PC-3 (cell line): ENCODE measurements around the gene XPR1. TPM values are rescaled to one million over a fixed set of nuclear protein-coding genes. Genes with fewer than 3 reads are reported as not detected.

Experiments used
- ATAC-seq: fragments of 200-7000 bp; cut with Tn5 transposase; 2 replicates; pipeline ENCODE4 v1.9.1; 2020; ENCODE audit warnings: mild to moderate bottlenecking, moderate library complexity
- BruUV-seq: library from RNA; stranded (reverse); fragments of 400-500 nt; replicated peaks from 2 replicates; lab custom pipeline; 2021; lab: Mats Ljungman, UMichigan
- CTCF ChIA-PET: fragments of 300-600 bp; sonication (Branson Sonifier 250); formaldehyde crosslinking; loops from one replicate; lab custom pipeline; 2022; ENCODE audit warnings: antibody characterized with exemption; lab: Charles Lee
- POLR2A ChIA-PET: fragments of 300-600 bp; sonication (Branson Sonifier 250); formaldehyde crosslinking; loops from one replicate; lab custom pipeline; 2022; ENCODE audit warnings: antibody characterized with exemption; ENCODE audit not compliant: unreplicated experiment; lab: Charles Lee
- DNase-seq: peaks from one replicate; pipeline ENCODE4 v3.0.0-alpha.2; 2015
- H2AFZ ChIP-seq: fragments of 300-600 bp; sonication (generic); 2 replicates; pipeline ENCODE4 v1.6.0; 2016; ENCODE audit warnings: antibody characterized with exemption, low read length
- H3F3A ChIP-seq: fragments of 300-600 bp; sonication (generic); one replicate; pipeline ENCODE4 v1.6.0; 2017; ENCODE audit warnings: antibody characterized with exemption, low read length, control low read depth, mild to moderate bottlenecking; ENCODE audit not compliant: unreplicated experiment
- H3K27ac ChIP-seq: fragments of 300-600 bp; sonication (generic); 2 replicates; pipeline ENCODE4 v1.5.1; 2016; ENCODE audit warnings: mild to moderate bottlenecking, low read length
- H3K27me3 ChIP-seq: fragments of 300-600 bp; sonication (generic); 2 replicates; pipeline ENCODE4 v1.6.1; 2016; ENCODE audit warnings: low read length, mixed read lengths
- H3K36me3 ChIP-seq: fragments of 300-600 bp; sonication (generic); 2 replicates; pipeline ENCODE4 v1.6.1; 2016; ENCODE audit warnings: low read depth, mixed run types, low read length, mixed read lengths
- H3K4me1 ChIP-seq: fragments of 300-600 bp; sonication (generic); 2 replicates; pipeline ENCODE4 v1.5.1; 2016; ENCODE audit warnings: low read length; ENCODE audit not compliant: insufficient read depth
- H3K4me2 ChIP-seq: fragments of 300-600 bp; sonication (generic); 2 replicates; pipeline ENCODE4 v1.6.0; 2016; ENCODE audit warnings: low read length
- H3K4me3 ChIP-seq: fragments of 300-600 bp; sonication (generic); 2 replicates; pipeline ENCODE4 v1.5.1; 2016; ENCODE audit warnings: mild to moderate bottlenecking, low read length, mixed read lengths
- H3K79me2 ChIP-seq: fragments of 300-600 bp; sonication (generic); 2 replicates; pipeline ENCODE4 v1.6.1; 2017; ENCODE audit warnings: low read length, mixed read lengths
- H3K9ac ChIP-seq: fragments of 300-600 bp; sonication (generic); 2 replicates; pipeline ENCODE4 v1.6.0; 2016; ENCODE audit warnings: mild to moderate bottlenecking, low read length
- H3K9me2 ChIP-seq: fragments of 300-600 bp; sonication (generic); replicated peaks from 2 replicates; pipeline ENCODE4 v1.6.1; 2016; ENCODE audit warnings: mixed run types, low read length, mixed read lengths
- H3K9me3 ChIP-seq: fragments of 300-600 bp; sonication (generic); 2 replicates; pipeline ENCODE4 v1.6.1; 2016; ENCODE audit warnings: low read length, mixed read lengths
- H4K20me1 ChIP-seq: fragments of 300-600 bp; sonication (generic); 2 replicates; pipeline ENCODE4 v1.6.1; 2016; ENCODE audit warnings: low read length, mixed read lengths
- CTCF ChIP-seq: fragments of 300-600 bp; sonication (generic); conservative IDR thresholded peaks from 2 replicates; pipeline ENCODE4 v1.5.1; 2017; ENCODE audit warnings: antibody characterized with exemption, low read depth, mild to moderate bottlenecking, low read length
- EZH2 ChIP-seq: fragments of 300-600 bp; sonication (generic); IDR thresholded peaks from one replicate; pipeline ENCODE4 v1.6.1; 2017; ENCODE audit warnings: antibody characterized with exemption, mild to moderate bottlenecking, low read length; ENCODE audit not compliant: unreplicated experiment
- EZH2phosphoT487 ChIP-seq: fragments of 300-600 bp; sonication (generic); IDR thresholded peaks from 2 replicates; pipeline ENCODE4 v1.6.1; 2018; ENCODE audit warnings: mild to moderate bottlenecking, antibody characterized with exemption, low read length, borderline replicate concordance
- intact Hi-C: fragments of 100-400 bp; cut with micrococcal nuclease; formaldehyde crosslinking; loops from 2 replicates; pipeline ENCODE4 v1.9.0; 2023
- total RNA-seq: library from RNA; depleted of rRNA; stranded (reverse); fragments of >200 nt; gene quantifications from 2 replicates; pipeline ENCODE4 v1.2.3, GENCODE V29; 2014

XPR1 gene
- total RNA-seq, 1 experiment from 2014 or later = 8.2 TPM

DNA sequence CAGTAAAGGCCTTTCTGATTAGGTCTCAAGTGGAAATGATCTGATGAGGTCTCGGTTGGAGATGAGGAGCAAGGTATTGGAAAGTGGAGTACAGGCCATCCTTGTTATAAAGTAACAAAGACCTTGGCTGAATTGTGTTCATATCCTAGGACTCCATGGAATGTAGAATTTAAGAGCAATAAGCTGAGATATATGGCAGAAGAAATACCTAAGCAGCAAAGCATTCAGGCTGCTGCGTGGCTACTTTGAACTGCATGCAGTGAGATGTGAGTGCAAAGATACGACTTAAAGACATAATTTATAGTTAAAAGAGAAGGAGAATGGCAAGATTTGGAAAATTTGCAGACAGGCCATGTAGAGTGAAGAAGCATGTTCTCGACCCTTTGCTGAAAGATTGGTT lies 11.2 kb upstream of the XPR1 start:
- Histone ChIP-seq H3K9ac (no peak overlapping the region), H4K20me1 (no peaks in the 10 kb centered on the region), H3K79me2 (no peaks in the 10 kb centered on the region), H3K9me2 (no peaks in the 10 kb centered on the region), H3K9me3 (no peaks in the 10 kb centered on the region), H2AFZ (no peak overlapping the region), H3F3A (no peaks in the 10 kb centered on the region), H3K27me3 (no peaks in the 10 kb centered on the region; the same call in 1 of the 2 replicates), H3K36me3 (no peaks in the 10 kb centered on the region), H3K4me2 (no peak overlapping the region), H3K4me3 (no peak overlapping the region), H3K27ac (no peak overlapping the region), H3K4me1 (no peaks in the 10 kb centered on the region)
- ChIA-PET POLR2A (no interaction called here), CTCF (no interaction called here)
- no TSS peak for BruUV-seq
- TF ChIP-seq CTCF (no peak), EZH2phosphoT487 (no peak), EZH2 (no peak)
- intact Hi-C loops = no loop called here
- ATAC-seq (no peak), DNase-seq (no peak)

GRCh38 chr1:180622658-180623508 lies 8.9 kb upstream of the XPR1 start:
- no peak for DNase-seq
- H3K27ac ChIP-seq = no peak overlapping the region
- no peak for TF ChIP-seq EZH2
- no peak for TF ChIP-seq EZH2phosphoT487
- no peak for TF ChIP-seq CTCF
- no peaks in the 10 kb centered on the region for H3K9me2 ChIP-seq
- no peaks in the 10 kb centered on the region for H3K9me3 ChIP-seq
- H3K79me2 ChIP-seq = no peaks in the 10 kb centered on the region
- no peaks in the 10 kb centered on the region for H3K4me1 ChIP-seq
- no peaks in the 10 kb centered on the region; the same call in 1 of the 2 replicates for H3K27me3 ChIP-seq
- no peaks in the 10 kb centered on the region for H3K36me3 ChIP-seq
- BruUV-seq = no TSS peak
- no peak overlapping the region for H3K4me3 ChIP-seq
- no peaks in the 10 kb centered on the region for H3F3A ChIP-seq
- intact Hi-C loops = no loop called here
- ChIA-PET POLR2A (no interaction called here), CTCF (no interaction called here)
- no peaks in the 10 kb centered on the region for H4K20me1 ChIP-seq
- H2AFZ ChIP-seq = no peak overlapping the region
- no peak for ATAC-seq
- H3K4me2 ChIP-seq = no peak overlapping the region
- no peak overlapping the region for H3K9ac ChIP-seq
